ENCODE measurements around the gene SIX1.

Gene SIX1

GRCh38 chr14:60658909-60659585 is 9.8 kb upstream of the SIX1 start (continued):
- TF ChIP-seq ZSCAN23 (tag by site-specific recombination; IDR thresholded peaks at IDR 0.05) = no peak
- no peak for TF ChIP-seq PRDM2 (tag by site-specific recombination; IDR thresholded peaks at IDR 0.05; ENCODE audit: borderline replicate concordance)
- TF ChIP-seq ZNF280C (tag by site-specific recombination; IDR thresholded peaks at IDR 0.05) = no peak
- TF ChIP-seq ZNF501 (tag by site-specific recombination; IDR thresholded peaks at IDR 0.05) = no peak
- TF ChIP-seq ZNF48 (tag by site-specific recombination; IDR thresholded peaks at IDR 0.05) = no peak
- TF ChIP-seq SP7 (tag by site-specific recombination; IDR thresholded peaks at IDR 0.05) = peak; percentile 86
- TF ChIP-seq ZBTB1 (tag by site-specific recombination; IDR thresholded peaks at IDR 0.05) = no peak
- peak; percentile 48 for TF ChIP-seq PATZ1 (tag by site-specific recombination; IDR thresholded peaks at IDR 0.05)
- TF ChIP-seq ZBTB17 (tag by site-specific recombination; IDR thresholded peaks at IDR 0.05) = peak; percentile 88
- TF ChIP-seq ZNF354C (tag by site-specific recombination; IDR thresholded peaks at IDR 0.05; ENCODE audit: borderline replicate concordance, low read depth) = no peak
- TF ChIP-seq CTCF (tag by site-specific recombination; IDR thresholded peaks at IDR 0.05) = no peak
- TF ChIP-seq ZNF138 (tag by site-specific recombination; IDR thresholded peaks at IDR 0.05; ENCODE audit: borderline replicate concordance) = no peak
- TF ChIP-seq ZNF670 (tag by site-specific recombination; IDR thresholded peaks at IDR 0.05; ENCODE audit: low read depth) = no peak
- no peak for TF ChIP-seq GLIS2 (tag by site-specific recombination; IDR thresholded peaks at IDR 0.05)
- no peak for TF ChIP-seq ZNF791 (tag by site-specific recombination; IDR thresholded peaks at IDR 0.05)
- TF ChIP-seq WT1 (tag by site-specific recombination; IDR thresholded peaks at IDR 0.05) = peak; percentile 79
- TF ChIP-seq ZNF311 (tag by site-specific recombination; IDR thresholded peaks at IDR 0.05; ENCODE audit: borderline replicate concordance) = no peak
- TF ChIP-seq ZNF530 (tag by site-specific recombination; IDR thresholded peaks at IDR 0.05; ENCODE audit: low read depth) = no peak
- TF ChIP-seq ZNF266 (tag by site-specific recombination; IDR thresholded peaks at IDR 0.05; ENCODE audit: low read depth) = no peak
- no peak for TF ChIP-seq ZNF23 (tag by site-specific recombination; IDR thresholded peaks at IDR 0.05; ENCODE audit: borderline replicate concordance)
- no peak for TF ChIP-seq ZNF704 (tag by site-specific recombination; IDR thresholded peaks at IDR 0.05)
- TF ChIP-seq ZNF132 (tag by site-specific recombination; IDR thresholded peaks at IDR 0.05; ENCODE audit: borderline replicate concordance) = no peak
- TF ChIP-seq BCL11B (tag by site-specific recombination; IDR thresholded peaks at IDR 0.05; ENCODE audit: low read depth) = peak; percentile 65; the same call in 1 of the 2 replicates
- TF ChIP-seq OSR2 (tag by site-specific recombination; IDR thresholded peaks at IDR 0.05) = peak; percentile 69
- TF ChIP-seq ZNF701 (tag by site-specific recombination; IDR thresholded peaks at IDR 0.05) = no peak
